Tibial artery (tissue), 4 donors: ENCODE results near the gene GMEB2.
"Not testable (repeated sequence)": the region's sequence is repeated elsewhere in the genome, so short reads cannot be mapped to it uniquely, and the experiment has no call there.

Experiments
- DNase-seq, 2 donors: peaks; one replicate each; pipeline ENCODE4 v3.0.0-alpha.2; 2019
- H3K27ac ChIP-seq, 2 donors: fragments of 200-600 bp; sonication (generic) in 1 of 2; 1 replicate in 1 of 2; 2 replicates in 1 of 2; pipeline ENCODE4 v1.5.1; 2018 to 2019; ENCODE audit warnings: mild to moderate bottlenecking in 1 of 2
- H3K27me3 ChIP-seq, 2 donors: fragments of 200-600 bp; sonication (generic) in 1 of 2; one replicate each; pipeline versions ENCODE4 v1.5.1 to v1.6.0; 2016 to 2019
- H3K36me3 ChIP-seq, 3 donors: fragments of 200-600 bp; sonication (generic) in 2 of 3; one replicate each; pipeline ENCODE4 v1.5.1; 2016 to 2019; ENCODE audit warnings: mild to moderate bottlenecking in 2 of 3
- H3K4me1 ChIP-seq, 4 donors: fragments of 200-600 bp; sonication (generic) in 2 of 4; 1 replicate in 3 of 4; 2 replicates in 1 of 4; pipeline ENCODE4 v1.5.1; 2016 to 2019
- H3K4me3 ChIP-seq, 2 donors: fragments of 200-600 bp; sonication (generic) in 1 of 2; 1 replicate in 1 of 2; 2 replicates in 1 of 2; pipeline ENCODE4 v1.5.1; 2018 to 2019; ENCODE audit warnings: mild to moderate bottlenecking in 2 of 2
- H3K9me3 ChIP-seq, 3 donors: fragments of 200-600 bp; sonication (generic) in 1 of 3; one replicate each; pipeline ENCODE4 v1.5.1; 2016 to 2019
- CTCF ChIP-seq, 2 experiments: fragments of 200-600 bp in 1 of 2; fragments of 450-650 bp in 1 of 2; IDR thresholded peaks; one replicate each; pipeline ENCODE4 v1.5.1; 2017 to 2019; ENCODE audit warnings: antibody characterized with exemption in 2 of 2, mild to moderate bottlenecking in 1 of 2, moderate library complexity in 1 of 2
- intact Hi-C: fragments of 100-400 bp; cut with DNase I; formaldehyde crosslinking; loops from one replicate; pipeline ENCODE4 v1.15.0; 2023; ENCODE audit warnings: low total_unique reads

The GMEB2 gene

DNA sequence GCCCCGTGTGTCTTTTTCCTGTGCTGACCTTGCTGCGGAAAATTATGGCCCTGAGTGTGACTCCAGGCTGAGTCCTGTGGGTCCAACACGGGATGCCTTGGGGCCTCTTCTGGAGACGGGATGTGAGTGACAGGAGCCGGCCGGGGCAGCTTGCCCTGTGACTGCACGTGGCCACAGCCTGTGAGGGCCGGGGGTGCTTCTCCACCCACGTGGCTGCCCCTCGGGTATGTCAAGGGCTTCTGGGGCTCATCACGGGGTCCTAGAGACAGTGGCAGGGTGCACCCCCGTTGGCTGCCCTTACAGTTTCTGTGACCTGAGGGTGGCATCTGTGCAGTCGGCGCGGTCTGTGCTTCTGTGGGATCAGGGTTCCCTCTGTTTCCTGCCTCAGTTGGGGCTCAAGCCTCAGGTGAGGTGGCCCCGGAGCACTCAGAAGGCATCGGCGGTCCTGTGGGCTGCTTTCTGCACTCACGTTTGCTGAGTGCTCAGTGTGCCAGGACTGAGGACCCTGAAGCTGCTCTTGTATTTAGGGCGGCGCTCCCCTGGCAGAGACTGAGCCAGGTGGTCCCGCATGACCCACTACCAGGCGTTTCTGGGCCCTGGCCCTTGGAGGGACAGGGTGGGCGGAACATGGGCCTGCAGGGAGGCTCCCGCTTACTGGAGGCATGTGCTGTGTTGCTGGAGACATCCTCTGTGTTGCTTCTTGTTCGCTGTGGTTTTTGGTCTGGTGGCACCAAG is 36.6 kb upstream of the GMEB2 start:
- H3K36me3 ChIP-seq = peaks cover 16 to 83% (median 63%) of the 10 kb centered on the region in 3 donors
- H3K4me1 ChIP-seq = peaks cover 0 to 19% (median 11%) of the 10 kb centered on the region in 4 donors
- H3K27me3 ChIP-seq = no peaks in the 10 kb centered on the region
- no peak for DNase-seq
- TF ChIP-seq CTCF (IDR thresholded peaks at IDR 0.05) = no peak
- no peaks in the 10 kb centered on the region for H3K9me3 ChIP-seq
- no peak overlapping the region for H3K27ac ChIP-seq
- no peak overlapping the region for H3K4me3 ChIP-seq
- intact Hi-C loops = no loop called here

- Histone ChIP-seq H3K27me3 (no peaks in the 10 kb centered on the region), H3K36me3 (peaks cover 9 to 76% (median 56%) of the 10 kb centered on the region in 3 donors), H3K4me1 (peaks cover 0 to 20% (median 12%) of the 10 kb centered on the region in 4 donors), H3K27ac (no peak overlapping the region), H3K9me3 (no peaks in the 10 kb centered on the region), H3K4me3 (no peak overlapping the region)
- TF ChIP-seq CTCF (IDR thresholded peaks at IDR 0.05) = no peak
- intact Hi-C loops = no loop called here
- DNase-seq = no peak
Observed at GRCh38 chr20:63662813-63663189, 35.9 kb upstream of the GMEB2 start.

- Histone ChIP-seq H3K4me3 (no peak overlapping the region), H3K27me3 (no peaks in the 10 kb centered on the region), H3K36me3 (peaks cover 3 to 70% (median 50%) of the 10 kb centered on the region in 3 donors), H3K9me3 (no peaks in the 10 kb centered on the region), H3K27ac (no peak overlapping the region), H3K4me1 (peaks cover 0 to 26% (median 18%) of the 10 kb centered on the region in 4 donors)
- DNase-seq = no peak
- intact Hi-C loops = no loop called here
- TF ChIP-seq CTCF (IDR thresholded peaks at IDR 0.05) = no peak
Observed at GRCh38 chr20:63661959-63662812, 35.3 kb upstream of the GMEB2 start.

- H3K4me3 ChIP-seq = no peak overlapping the region
- intact Hi-C loops = no loop called here
- H3K27me3 ChIP-seq = no peaks in the 10 kb centered on the region
- peaks cover 0 to 59% (median 40%) of the 10 kb centered on the region in 3 donors for H3K36me3 ChIP-seq
- H3K27ac ChIP-seq = no peak overlapping the region
- TF ChIP-seq CTCF (IDR thresholded peaks at IDR 0.05) = no peak
- H3K4me1 ChIP-seq = peaks cover 0 to 30% (median 21%) of the 10 kb centered on the region in 4 donors
- H3K9me3 ChIP-seq = no peaks in the 10 kb centered on the region
- no peak for DNase-seq
Observed at GRCh38 chr20:63661108-63661507, 34.2 kb upstream of the GMEB2 start.

DNA sequence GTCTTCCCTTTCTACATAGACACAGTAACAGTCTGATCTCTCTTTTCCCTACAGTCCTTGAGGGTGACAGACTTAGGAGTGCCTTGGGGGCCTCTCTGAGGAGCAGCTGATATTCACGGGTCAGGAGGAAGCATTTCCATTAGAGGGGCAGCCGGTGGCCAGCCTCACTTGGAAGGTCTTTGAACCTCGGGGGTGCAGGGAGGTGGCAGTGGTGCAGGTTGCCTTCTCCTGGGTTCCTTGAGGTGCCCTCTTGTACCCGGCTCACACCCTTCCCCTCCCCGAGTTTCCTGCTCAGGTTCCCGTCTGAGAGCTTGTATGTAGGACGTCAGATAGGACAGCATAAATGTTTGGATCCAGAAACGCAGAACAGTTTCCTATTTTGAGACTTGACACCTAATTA is 33.7 kb upstream of the GMEB2 start:
- Histone ChIP-seq H3K27ac (no peak overlapping the region), H3K4me1 (peaks cover 0 to 30% (median 21%) of the 10 kb centered on the region in 4 donors), H3K36me3 (peaks cover 0 to 55% (median 35%) of the 10 kb centered on the region in 3 donors), H3K4me3 (no peak overlapping the region), H3K9me3 (no peaks in the 10 kb centered on the region), H3K27me3 (no peaks in the 10 kb centered on the region)
- DNase-seq = no peak
- TF ChIP-seq CTCF (IDR thresholded peaks at IDR 0.05) = no peak
- intact Hi-C loops = no loop called here

DNA sequence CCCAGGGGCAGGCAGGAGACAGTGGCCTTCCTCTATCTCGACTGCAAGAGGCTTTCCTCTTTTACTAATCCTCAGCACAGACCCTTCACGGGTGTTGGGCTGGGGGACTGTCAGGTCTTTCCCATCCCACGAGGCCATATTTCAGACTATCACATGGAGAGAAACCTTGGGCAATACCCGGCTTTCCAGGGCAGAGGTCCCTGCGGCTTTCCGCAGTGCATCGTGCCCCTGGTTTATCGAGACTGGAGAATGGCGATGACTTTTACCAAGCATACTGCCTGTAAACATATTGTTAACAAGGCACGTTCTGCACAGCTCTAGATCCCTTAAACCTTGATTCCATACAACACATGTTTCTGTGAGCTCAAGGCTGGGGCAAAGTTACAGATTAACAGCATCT is 33.3 kb upstream of the GMEB2 start:
- Histone ChIP-seq H3K4me1 (peaks cover 0 to 30% (median 21%) of the 10 kb centered on the region in 4 donors), H3K36me3 (peaks cover 0 to 50% (median 31%) of the 10 kb centered on the region in 3 donors)
- H3K27me3 ChIP-seq, H3K27ac ChIP-seq, H3K4me3 ChIP-seq, intact Hi-C loops, DNase-seq, H3K9me3 ChIP-seq: not testable (repeated sequence)
